NCI-H748 (cell line): Measurements from ENCODE around the gene GALNT17.

ENCODE experiments used
- DNase-seq: peaks from one replicate; lab custom pipeline; 2025; ENCODE audit not compliant: unreplicated experiment; lab: John Stamatoyannopoulos, UW

The GALNT17 gene

GRCh38 chr7:71444130-71444529 lies 312.2 kb downstream of the GALNT17 start:
- no peak for DNase-seq

GRCh38 chr7:71453630-71454029 lies 321.7 kb downstream of the GALNT17 start:
- no peak for DNase-seq

GRCh38 chr7:71454981-71455380 lies 323.0 kb downstream of the GALNT17 start:
- no peak for DNase-seq

GRCh38 chr7:71457021-71457420 lies 325.1 kb downstream of the GALNT17 start:
- DNase-seq, result no peak

- no peak for DNase-seq
Observed at GRCh38 chr7:71457846-71458590, 326.1 kb downstream of the GALNT17 start.

- no peak for DNase-seq
Observed at GRCh38 chr7:71459132-71459531, 327.2 kb downstream of the GALNT17 start.

GRCh38 chr7:71461572-71461971 lies 329.6 kb downstream of the GALNT17 start:
- no peak for DNase-seq

- DNase-seq, result no peak
Observed at GRCh38 chr7:71465741-71466189, 333.8 kb downstream of the GALNT17 start.

- no peak for DNase-seq
Observed at GRCh38 chr7:71466448-71467145, 334.7 kb downstream of the GALNT17 start.

- DNase-seq, result no peak
Observed at GRCh38 chr7:71470326-71470725, 338.4 kb downstream of the GALNT17 start.

GRCh38 chr7:71470830-71471229 lies 338.9 kb downstream of the GALNT17 start:
- DNase-seq, result no peak

- no peak for DNase-seq
Observed at GRCh38 chr7:71472962-71473361, 341.0 kb downstream of the GALNT17 start.

- DNase-seq, result no peak
Observed at GRCh38 chr7:71473366-71473967, 341.5 kb downstream of the GALNT17 start.

GRCh38 chr7:71477441-71477840 lies 345.5 kb downstream of the GALNT17 start:
- no peak for DNase-seq

GRCh38 chr7:71479231-71479630 lies 347.3 kb downstream of the GALNT17 start:
- DNase-seq, result no peak

GRCh38 chr7:71480791-71481190 lies 348.8 kb downstream of the GALNT17 start:
- DNase-seq, result no peak

GRCh38 chr7:71482284-71482683 lies 350.3 kb downstream of the GALNT17 start:
- DNase-seq, result peak; percentile 83

GRCh38 chr7:71484380-71484779 lies 352.4 kb downstream of the GALNT17 start:
- no peak for DNase-seq

GRCh38 chr7:71485586-71485985 lies 353.6 kb downstream of the GALNT17 start:
- no peak for DNase-seq

GRCh38 chr7:71486414-71486813 lies 354.5 kb downstream of the GALNT17 start:
- no peak for DNase-seq

GRCh38 chr7:71486856-71487628 lies 355.1 kb downstream of the GALNT17 start:
- DNase-seq, result no peak
